Osteocyte (in vitro differentiated cells): ENCODE data around the gene NBAS. TPM values are rescaled to one million over a fixed set of nuclear protein-coding genes. Genes with fewer than 3 reads are reported as not detected.

Source experiments
- DNase-seq: peaks from one replicate; pipeline ENCODE4 v3.0.0; 2021; ENCODE audit warnings: mixed read lengths; ENCODE audit not compliant: unreplicated experiment; ENCODE audit errors: extremely low spot score
- H3K27ac Mint-ChIP-seq: one replicate; pipeline ENCODE4 v1.8.0; 2021; ENCODE audit warnings: mild to moderate bottlenecking, mixed read lengths; ENCODE audit not compliant: unreplicated experiment
- H3K27me3 Mint-ChIP-seq: one replicate; pipeline ENCODE4 v1.8.0; 2021; ENCODE audit warnings: mixed read lengths; ENCODE audit not compliant: unreplicated experiment
- H3K36me3 Mint-ChIP-seq: one replicate; pipeline ENCODE4 v1.8.0; 2021; ENCODE audit warnings: mixed read lengths; ENCODE audit not compliant: unreplicated experiment
- H3K4me1 Mint-ChIP-seq: one replicate; pipeline ENCODE4 v1.8.0; 2021; ENCODE audit warnings: mixed read lengths; ENCODE audit not compliant: unreplicated experiment
- H3K4me3 Mint-ChIP-seq: one replicate; pipeline ENCODE4 v1.8.0; 2021; ENCODE audit warnings: mild to moderate bottlenecking, moderate library complexity, mixed read lengths; ENCODE audit not compliant: unreplicated experiment
- H3K9me3 Mint-ChIP-seq: one replicate; pipeline ENCODE4 v1.8.0; 2021; ENCODE audit warnings: mixed read lengths; ENCODE audit not compliant: unreplicated experiment
- total RNA-seq: library from RNA; stranded (reverse); gene quantifications from 2 replicates; pipeline ENCODE4 v1.2.1, GENCODE V29; 2021
- TF ChIP-seq, protein P1 (sequence below): fragments of 200-600 bp; sonication (generic); IDR thresholded peaks from 2 replicates; pipeline ENCODE4 v1.5.0; 2021; ENCODE audit warnings: antibody characterized with exemption, mild to moderate bottlenecking, moderate library complexity

NBAS gene
- total RNA-seq, 1 donor from 2014 or later: 43.6 TPM

DNA sequence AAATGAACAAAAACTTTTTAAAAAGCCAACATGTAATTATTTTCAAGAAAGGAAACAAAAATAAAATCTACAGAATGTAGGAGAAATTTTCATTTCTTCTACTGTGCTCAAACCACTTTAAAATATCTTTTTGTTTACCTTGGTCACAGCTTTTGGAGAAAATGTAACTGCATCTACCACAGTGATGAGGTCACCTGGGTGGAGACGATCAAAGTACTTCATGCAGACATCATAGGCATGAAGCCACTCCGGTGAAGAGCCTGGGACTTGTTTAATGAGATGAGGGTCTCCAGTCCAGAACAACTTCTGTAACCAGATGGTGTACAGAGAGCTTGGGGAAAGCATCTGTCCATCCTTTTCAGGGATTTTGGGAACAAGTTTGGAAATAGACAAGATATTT lies 285.8 kb downstream of the NBAS start:
- Mint-ChIP-seq H3K27ac (no peak overlapping the region), H3K4me1 (peaks cover 22% of the 10 kb centered on the region), H3K27me3 (no peaks in the 10 kb centered on the region), H3K36me3 (peaks cover 26% of the 10 kb centered on the region), H3K9me3 (no peaks in the 10 kb centered on the region), H3K4me3 (no peak overlapping the region)
- no peak for DNase-seq
- TF ChIP-seq, protein P1, sequence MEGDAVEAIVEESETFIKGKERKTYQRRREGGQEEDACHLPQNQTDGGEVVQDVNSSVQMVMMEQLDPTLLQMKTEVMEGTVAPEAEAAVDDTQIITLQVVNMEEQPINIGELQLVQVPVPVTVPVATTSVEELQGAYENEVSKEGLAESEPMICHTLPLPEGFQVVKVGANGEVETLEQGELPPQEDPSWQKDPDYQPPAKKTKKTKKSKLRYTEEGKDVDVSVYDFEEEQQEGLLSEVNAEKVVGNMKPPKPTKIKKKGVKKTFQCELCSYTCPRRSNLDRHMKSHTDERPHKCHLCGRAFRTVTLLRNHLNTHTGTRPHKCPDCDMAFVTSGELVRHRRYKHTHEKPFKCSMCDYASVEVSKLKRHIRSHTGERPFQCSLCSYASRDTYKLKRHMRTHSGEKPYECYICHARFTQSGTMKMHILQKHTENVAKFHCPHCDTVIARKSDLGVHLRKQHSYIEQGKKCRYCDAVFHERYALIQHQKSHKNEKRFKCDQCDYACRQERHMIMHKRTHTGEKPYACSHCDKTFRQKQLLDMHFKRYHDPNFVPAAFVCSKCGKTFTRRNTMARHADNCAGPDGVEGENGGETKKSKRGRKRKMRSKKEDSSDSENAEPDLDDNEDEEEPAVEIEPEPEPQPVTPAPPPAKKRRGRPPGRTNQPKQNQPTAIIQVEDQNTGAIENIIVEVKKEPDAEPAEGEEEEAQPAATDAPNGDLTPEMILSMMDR: no peak

DNA sequence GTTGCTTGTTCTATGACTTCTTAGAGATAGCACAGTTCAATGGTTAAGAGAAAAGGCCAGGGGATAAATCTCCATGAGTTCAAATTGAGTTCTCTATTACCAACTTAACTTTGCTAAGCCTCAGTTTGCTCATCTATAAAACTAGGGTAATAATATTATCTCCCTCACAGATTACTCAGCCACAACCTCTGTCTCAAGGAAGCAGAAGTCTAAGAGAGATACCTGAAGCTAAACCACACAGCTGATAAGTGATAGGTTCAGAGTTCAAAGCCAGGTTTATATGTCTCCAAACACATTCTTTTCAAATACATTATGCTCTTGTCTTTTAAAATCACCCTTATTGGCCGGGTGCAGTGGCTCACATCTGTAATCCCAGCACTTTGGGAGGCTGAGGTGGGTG lies 287.7 kb downstream of the NBAS start:
- TF ChIP-seq, protein P1: no peak
- Mint-ChIP-seq H3K4me3 (no peak overlapping the region), H3K27ac (no peak overlapping the region), H3K27me3 (no peaks in the 10 kb centered on the region), H3K36me3 (peaks cover 31% of the 10 kb centered on the region), H3K9me3 (no peaks in the 10 kb centered on the region), H3K4me1 (peaks cover 19% of the 10 kb centered on the region)
- DNase-seq: no peak

DNA sequence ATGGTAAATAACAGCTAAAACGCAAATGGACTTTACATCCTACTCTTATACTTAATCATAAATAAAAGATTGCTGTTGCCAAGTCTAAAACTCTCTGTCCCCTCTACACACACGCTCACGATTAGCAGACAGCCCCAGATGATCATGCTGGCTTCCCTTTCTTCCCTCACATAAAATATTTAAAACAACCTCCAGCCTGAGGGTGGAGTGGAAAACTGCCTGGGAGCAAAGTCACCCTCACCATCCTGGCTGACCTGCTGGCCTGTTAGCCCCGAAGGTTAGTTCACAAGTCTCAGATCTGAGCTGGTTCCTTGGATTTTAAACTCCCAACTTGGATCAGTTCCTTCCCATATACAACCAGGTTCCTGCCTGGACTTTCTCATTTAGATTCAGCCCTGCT lies 288.2 kb downstream of the NBAS start:
- H3K27me3 Mint-ChIP-seq: no peaks in the 10 kb centered on the region
- H3K4me3 Mint-ChIP-seq: no peak overlapping the region
- TF ChIP-seq, protein P1: no peak
- H3K27ac Mint-ChIP-seq: no peak overlapping the region
- no peaks in the 10 kb centered on the region for H3K9me3 Mint-ChIP-seq
- no peak for DNase-seq
- H3K36me3 Mint-ChIP-seq: peaks cover 31% of the 10 kb centered on the region
- H3K4me1 Mint-ChIP-seq: peaks cover 19% of the 10 kb centered on the region

DNA sequence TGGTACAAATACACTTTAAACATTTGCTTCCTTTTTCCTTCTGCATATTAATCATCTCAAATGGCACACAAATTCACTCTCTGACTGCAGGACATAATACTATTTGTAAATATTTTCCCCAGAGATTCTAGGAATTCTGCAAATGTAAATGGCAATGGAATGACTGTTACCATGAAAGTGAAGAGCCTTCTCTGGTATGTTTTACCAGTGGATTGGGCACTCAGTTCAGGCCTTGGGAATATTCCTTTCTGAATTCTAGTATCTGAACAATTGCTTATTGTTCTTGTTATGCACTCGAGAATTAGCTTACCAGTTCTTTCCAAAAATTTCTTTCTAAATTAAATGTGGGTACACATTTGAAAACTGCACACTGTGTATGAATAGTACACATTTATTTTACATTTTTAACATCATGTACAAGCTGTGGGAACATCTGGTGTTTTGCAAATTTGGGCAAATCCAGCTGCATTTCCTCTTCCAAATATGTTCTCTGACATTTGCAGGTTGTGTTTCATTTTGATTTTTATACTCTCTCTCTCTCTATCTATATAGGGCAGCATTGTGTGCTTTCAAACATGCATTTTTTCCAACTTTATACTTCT lies 289.1 kb downstream of the NBAS start:
- DNase-seq: no peak
- H3K4me1 Mint-ChIP-seq: peaks cover 19% of the 10 kb centered on the region
- TF ChIP-seq, protein P1: no peak
- peaks cover 25% of the 10 kb centered on the region for H3K36me3 Mint-ChIP-seq
- no peaks in the 10 kb centered on the region for H3K9me3 Mint-ChIP-seq
- H3K27me3 Mint-ChIP-seq: no peaks in the 10 kb centered on the region
- no peak overlapping the region for H3K27ac Mint-ChIP-seq
- no peak overlapping the region for H3K4me3 Mint-ChIP-seq

DNA sequence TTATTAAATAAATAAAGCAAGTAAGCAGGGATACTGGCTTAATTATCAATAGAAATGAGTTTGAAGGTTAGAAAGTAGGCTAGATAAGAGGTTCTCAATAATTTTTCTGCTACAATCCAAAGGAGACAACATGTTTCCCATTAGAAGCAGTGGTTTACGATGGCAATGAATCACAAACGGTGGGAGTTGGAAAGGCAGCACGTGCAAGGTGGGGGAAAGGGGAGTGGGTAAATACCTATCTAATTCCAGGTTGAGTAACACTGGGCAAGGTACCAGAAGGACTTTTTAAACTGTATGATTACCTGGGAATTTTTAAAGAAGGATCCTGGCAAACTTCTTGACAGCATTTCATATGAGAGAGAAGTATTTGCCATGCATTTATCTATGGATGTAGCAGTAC lies 289.9 kb downstream of the NBAS start:
- Mint-ChIP-seq H3K4me1 (peaks cover 19% of the 10 kb centered on the region), H3K27me3 (no peaks in the 10 kb centered on the region), H3K9me3 (no peaks in the 10 kb centered on the region), H3K27ac (no peak overlapping the region), H3K4me3 (no peak overlapping the region), H3K36me3 (peaks cover 21% of the 10 kb centered on the region)
- no peak for DNase-seq
- TF ChIP-seq, protein P1: no peak
